Measurements from ENCODE around the gene SETSIP. TPM values are rescaled to one million over a fixed set of nuclear protein-coding genes. Genes with fewer than 3 reads are reported as not detected.

SETSIP gene
- total RNA-seq, 1 donor from 2014 or later, result not detected

GRCh38 chr1:92105546-92106081 is 30.4 kb upstream of the SETSIP start:
- Mint-ChIP-seq H3K27me3 (ENCODE audit: unreplicated experiment) (no peaks in the 10 kb centered on the region), H3K27ac (ENCODE audit: unreplicated experiment) (no peak overlapping the region), H3K9me3 (ENCODE audit: unreplicated experiment) (no peaks in the 10 kb centered on the region), H3K4me3 (ENCODE audit: unreplicated experiment) (no peak overlapping the region), H3K36me3 (ENCODE audit: unreplicated experiment) (no peaks in the 10 kb centered on the region), H3K4me1 (ENCODE audit: low read depth, unreplicated experiment) (no peaks in the 10 kb centered on the region)
- TF ChIP-seq CTCF (IDR thresholded peaks at IDR 0.05; ENCODE audit: partially characterized antibody, unreplicated experiment), result no peak
- DNase-seq, result no peak

- DNase-seq, result no peak
- H3K4me1 Mint-ChIP-seq (ENCODE audit: low read depth, unreplicated experiment), result no peaks in the 10 kb centered on the region
- no peak overlapping the region for H3K4me3 Mint-ChIP-seq (ENCODE audit: unreplicated experiment)
- no peaks in the 10 kb centered on the region for H3K36me3 Mint-ChIP-seq (ENCODE audit: unreplicated experiment)
- H3K9me3 Mint-ChIP-seq (ENCODE audit: unreplicated experiment), result no peaks in the 10 kb centered on the region
- H3K27me3 Mint-ChIP-seq (ENCODE audit: unreplicated experiment), result no peaks in the 10 kb centered on the region
- no peak for TF ChIP-seq CTCF (IDR thresholded peaks at IDR 0.05; ENCODE audit: partially characterized antibody, unreplicated experiment)
- no peak overlapping the region for H3K27ac Mint-ChIP-seq (ENCODE audit: unreplicated experiment)
Measured at GRCh38 chr1:92096317-92096716, 21.1 kb upstream of the SETSIP start.

- H3K4me1 Mint-ChIP-seq (ENCODE audit: low read depth, unreplicated experiment), result no peaks in the 10 kb centered on the region
- no peaks in the 10 kb centered on the region for H3K27me3 Mint-ChIP-seq (ENCODE audit: unreplicated experiment)
- H3K9me3 Mint-ChIP-seq (ENCODE audit: unreplicated experiment), result no peaks in the 10 kb centered on the region
- no peak overlapping the region for H3K27ac Mint-ChIP-seq (ENCODE audit: unreplicated experiment)
- no peak overlapping the region for H3K4me3 Mint-ChIP-seq (ENCODE audit: unreplicated experiment)
- no peak for DNase-seq
- no peak for TF ChIP-seq CTCF (IDR thresholded peaks at IDR 0.05; ENCODE audit: partially characterized antibody, unreplicated experiment)
- H3K36me3 Mint-ChIP-seq (ENCODE audit: unreplicated experiment), result no peaks in the 10 kb centered on the region
Measured at GRCh38 chr1:92095874-92096273, 20.7 kb upstream of the SETSIP start.

- no peaks in the 10 kb centered on the region for H3K9me3 Mint-ChIP-seq (ENCODE audit: unreplicated experiment)
- no peaks in the 10 kb centered on the region for H3K27me3 Mint-ChIP-seq (ENCODE audit: unreplicated experiment)
- no peaks in the 10 kb centered on the region for H3K36me3 Mint-ChIP-seq (ENCODE audit: unreplicated experiment)
- no peaks in the 10 kb centered on the region for H3K4me1 Mint-ChIP-seq (ENCODE audit: low read depth, unreplicated experiment)
- no peak for TF ChIP-seq CTCF (IDR thresholded peaks at IDR 0.05; ENCODE audit: partially characterized antibody, unreplicated experiment)
- H3K27ac Mint-ChIP-seq (ENCODE audit: unreplicated experiment), result no peak overlapping the region
- H3K4me3 Mint-ChIP-seq (ENCODE audit: unreplicated experiment), result no peak overlapping the region
- DNase-seq, result no peak
Measured at GRCh38 chr1:92094595-92094994, 19.4 kb upstream of the SETSIP start.

- no peak for TF ChIP-seq CTCF (IDR thresholded peaks at IDR 0.05; ENCODE audit: partially characterized antibody, unreplicated experiment)
- H3K27me3 Mint-ChIP-seq (ENCODE audit: unreplicated experiment), result no peaks in the 10 kb centered on the region
- no peaks in the 10 kb centered on the region for H3K4me1 Mint-ChIP-seq (ENCODE audit: low read depth, unreplicated experiment)
- no peak for DNase-seq
- H3K27ac Mint-ChIP-seq (ENCODE audit: unreplicated experiment), result no peak overlapping the region
- no peaks in the 10 kb centered on the region for H3K36me3 Mint-ChIP-seq (ENCODE audit: unreplicated experiment)
- H3K9me3 Mint-ChIP-seq (ENCODE audit: unreplicated experiment), result no peaks in the 10 kb centered on the region
- no peak overlapping the region for H3K4me3 Mint-ChIP-seq (ENCODE audit: unreplicated experiment)
Measured at GRCh38 chr1:92094090-92094489, 18.9 kb upstream of the SETSIP start.
